SH-SY5Y (cell line): ENCODE measurements around the gene PDE4B.

Experiments
- GATA2 ChIP-seq: IDR thresholded peaks from 2 replicates; pipeline ENCODE4 v1.6.1; 2011; ENCODE audit warnings: mild to moderate bottlenecking, low read depth, low read length
- GATA3 ChIP-seq: IDR thresholded peaks from 2 replicates; pipeline ENCODE4 v1.6.1; 2011; ENCODE audit warnings: low read depth, mild to moderate bottlenecking, low read length, moderate library complexity

DNA sequence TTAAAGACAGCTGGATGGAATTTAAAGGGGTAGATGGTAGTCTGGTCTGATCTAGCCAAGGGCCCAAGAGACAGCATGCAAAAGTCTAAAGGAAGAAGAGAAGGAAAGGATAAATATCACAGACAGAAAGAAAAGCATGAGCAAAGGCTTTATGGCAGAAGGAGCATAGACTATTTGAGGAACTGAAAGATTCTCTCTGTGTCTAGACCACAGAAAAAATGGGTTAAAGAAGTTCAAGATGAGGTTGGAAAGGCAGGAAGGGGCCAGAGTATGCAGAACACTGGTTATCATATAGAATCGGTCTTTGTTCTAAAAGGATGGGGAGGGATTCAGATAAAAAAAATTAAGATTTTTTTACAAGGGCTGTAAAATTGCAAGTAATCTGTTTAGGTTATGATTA is 604.5 kb downstream of the PDE4B start:
- TF ChIP-seq GATA3 (no peak), GATA2 (no peak)
